HG03521 (cell line): ENCODE measurements around the gene DDX6.
"Not testable (repeated sequence)": the region's sequence is repeated elsewhere in the genome, so short reads cannot be mapped to it uniquely, and the experiment has no call there.

Experiments used
- ATAC-seq: cut with Tn5 transposase; IDR thresholded peaks from one replicate; pipeline ENCODE4 v1.9.1; 2021; ENCODE audit warnings: mild to moderate bottlenecking, moderate library complexity; ENCODE audit not compliant: unreplicated experiment

The DDX6 gene

GRCh38 chr11:118791961-118792569, 1.1 kb upstream of the DDX6 start:
- no peak for ATAC-seq

- peak; percentile 19 for ATAC-seq
These were observed 430 bp downstream of the DDX6 start for GRCh38 chr11:118790357-118791110.

DNA sequence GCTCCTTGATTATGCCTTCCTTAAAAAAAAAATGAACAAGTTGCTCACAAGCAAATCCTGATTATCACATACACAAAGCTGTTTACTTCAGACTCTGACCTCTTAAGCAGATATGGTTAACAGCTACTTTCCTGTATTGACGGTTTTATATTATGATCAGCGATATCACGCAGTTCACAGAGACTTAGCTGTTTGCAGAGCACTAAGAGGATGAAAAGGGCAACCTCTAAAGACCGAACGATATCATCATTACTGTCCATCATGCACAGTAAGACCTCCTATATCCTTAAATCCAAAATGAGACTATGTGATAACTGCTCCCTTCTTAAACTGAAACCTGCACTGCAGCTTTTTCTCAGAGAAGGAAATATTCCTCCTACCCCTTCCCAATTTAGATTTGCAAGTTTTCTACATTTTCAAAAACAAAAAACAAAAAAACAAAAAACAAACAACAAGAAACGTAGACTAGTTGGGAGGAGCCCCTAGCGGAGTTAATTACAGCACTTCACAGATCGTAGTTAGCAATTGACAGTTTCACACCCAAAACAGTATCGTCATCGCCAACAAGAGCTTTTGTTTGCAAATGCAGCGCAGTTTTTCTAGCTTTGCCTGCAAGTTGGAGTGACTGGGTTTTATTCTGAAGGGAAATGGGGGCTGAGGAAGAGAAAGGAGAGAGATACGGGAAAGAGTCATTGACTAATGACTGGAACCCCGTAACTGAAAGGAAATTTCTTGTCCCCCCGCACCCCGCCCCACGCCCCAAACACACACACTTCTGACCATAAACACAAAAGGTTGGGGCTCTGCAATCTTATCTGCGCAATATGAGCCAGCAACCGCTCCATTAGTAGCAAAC, 1.2 kb downstream of the DDX6 start:
- ATAC-seq: peak; percentile 3

- ATAC-seq: no peak
These were observed 4.3 kb downstream of the DDX6 start for GRCh38 chr11:118786657-118787056.

DNA sequence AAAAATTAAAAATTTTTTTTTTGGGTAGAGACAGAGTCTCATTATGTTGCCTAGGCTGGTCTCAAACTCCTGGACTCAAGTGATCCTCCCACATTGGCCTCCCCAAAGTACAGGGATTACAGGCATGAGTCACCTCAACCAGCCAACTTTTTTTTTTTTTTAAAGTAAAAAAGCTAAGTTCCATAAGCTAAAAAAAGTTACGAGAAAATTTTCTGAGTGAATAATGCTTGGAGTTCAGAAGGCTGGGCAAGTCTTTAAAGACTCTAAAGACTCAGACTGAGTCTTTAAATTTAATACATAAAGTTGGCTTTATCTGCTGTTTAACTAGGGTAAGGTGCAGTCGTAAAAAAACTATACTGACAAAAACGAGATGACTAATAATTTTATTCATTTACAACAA, 5.6 kb downstream of the DDX6 start:
- no peak for ATAC-seq

GRCh38 chr11:118783724-118784495, 7.1 kb downstream of the DDX6 start:
- no peak for ATAC-seq

DNA sequence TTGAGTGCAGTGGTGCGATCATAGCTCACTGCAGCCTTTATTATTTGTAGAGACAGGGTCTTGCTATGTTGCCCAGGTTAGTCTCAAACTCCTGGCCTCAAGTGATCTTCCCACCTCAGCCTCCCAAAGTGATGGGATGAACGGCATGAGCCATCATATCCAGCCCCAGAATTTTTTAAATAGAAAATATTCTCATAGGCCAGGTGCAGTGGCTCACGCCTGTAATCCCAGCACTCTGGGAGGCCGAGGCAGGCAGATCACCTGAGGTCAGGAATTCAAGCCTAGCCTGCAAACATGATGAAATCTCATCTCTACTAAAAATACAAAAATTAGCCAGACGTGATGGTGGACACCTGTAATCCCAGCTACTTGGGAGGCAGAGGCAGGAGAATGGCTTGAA, 7.6 kb downstream of the DDX6 start:
- not testable (repeated sequence) for ATAC-seq

DNA sequence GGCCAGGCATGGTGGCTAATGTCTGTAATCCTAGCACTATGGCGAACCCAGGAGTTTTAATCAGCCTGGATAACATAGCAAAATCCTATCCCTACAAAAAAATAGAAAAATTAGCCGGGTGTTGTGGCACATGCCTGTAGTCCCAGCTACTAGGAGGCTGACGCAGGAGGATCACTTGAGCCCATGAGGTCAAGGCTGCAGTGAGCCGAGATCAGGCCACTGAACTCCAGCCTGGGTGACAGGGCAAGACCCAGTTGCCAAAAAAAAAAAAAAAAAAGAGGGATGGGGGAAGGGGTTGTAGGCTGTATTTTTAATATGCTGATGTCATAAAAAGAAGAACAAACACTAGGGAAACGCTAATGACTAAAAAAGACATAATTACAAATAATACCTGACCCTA, 12.1 kb downstream of the DDX6 start:
- ATAC-seq: no peak

DNA sequence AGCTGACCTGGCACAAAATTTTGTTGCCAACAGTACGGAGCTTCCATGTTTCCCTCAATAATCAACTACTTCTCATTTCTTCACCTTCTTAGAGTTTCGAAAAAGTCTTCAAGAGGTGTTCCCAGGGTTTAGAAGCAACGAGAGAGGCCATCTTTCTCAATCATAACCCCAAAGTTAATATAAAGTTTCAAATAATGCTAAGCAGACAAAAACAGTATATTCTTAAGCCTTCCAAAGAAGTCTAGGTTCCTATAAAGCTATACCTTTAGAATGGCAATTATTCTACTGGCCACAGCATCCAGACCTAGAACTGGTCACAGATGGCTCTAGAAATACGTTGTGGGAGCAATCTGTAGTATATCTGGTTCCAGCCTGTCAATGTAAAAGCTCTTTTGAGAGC, 16.9 kb downstream of the DDX6 start:
- no peak for ATAC-seq

GRCh38 chr11:118771547-118772288, 19.2 kb downstream of the DDX6 start:
- no peak for ATAC-seq

GRCh38 chr11:118768690-118769089, 22.3 kb downstream of the DDX6 start:
- no peak for ATAC-seq

- no peak for ATAC-seq
These were observed 24.9 kb downstream of the DDX6 start for GRCh38 chr11:118766035-118766434.

GRCh38 chr11:118765095-118765691, 25.8 kb downstream of the DDX6 start:
- not testable (repeated sequence) for ATAC-seq

DNA sequence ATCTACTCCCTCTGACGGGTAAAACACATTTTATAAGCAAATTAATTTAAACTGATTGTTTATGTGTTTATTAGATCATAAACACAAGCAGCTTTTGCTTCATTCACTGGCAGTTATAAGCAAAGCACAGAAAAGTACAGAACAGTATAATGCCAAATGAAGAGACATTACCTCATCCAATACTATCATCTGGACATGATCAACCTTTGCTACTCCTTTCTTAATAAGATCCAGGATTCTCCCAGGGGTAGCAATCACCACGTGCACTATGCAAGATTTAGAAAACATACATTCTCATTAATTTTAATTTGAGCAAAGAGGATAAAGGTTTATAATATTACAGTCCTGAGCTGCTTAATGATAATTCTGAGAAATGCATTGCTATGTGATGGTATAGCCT, 27.9 kb downstream of the DDX6 start:
- no peak for ATAC-seq

GRCh38 chr11:118761981-118762380, 29.0 kb downstream of the DDX6 start:
- ATAC-seq: not testable (repeated sequence)

DNA sequence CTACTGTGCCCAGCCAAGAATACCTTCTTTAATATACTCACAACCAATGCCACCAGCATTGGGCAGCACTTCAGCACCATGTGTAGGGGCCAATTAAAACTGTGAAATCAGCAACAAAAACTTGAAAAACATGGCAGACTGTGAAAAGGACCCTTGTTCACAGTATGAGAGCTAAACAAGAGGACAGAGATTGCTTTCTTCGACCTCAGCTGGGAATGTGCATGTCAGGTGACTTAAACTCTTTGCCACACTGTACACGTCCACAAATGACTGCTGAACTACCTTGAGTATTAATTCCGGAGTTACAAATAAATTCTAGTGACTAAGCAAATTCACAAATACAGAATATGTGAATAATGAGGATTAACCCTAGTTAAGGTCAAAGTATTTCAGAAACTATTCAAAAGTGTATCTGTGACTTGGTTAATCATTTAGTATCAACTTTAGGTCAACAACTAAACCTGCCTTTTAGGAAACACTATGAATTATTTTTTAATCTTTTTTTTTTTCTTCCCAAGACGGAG, 33.0 kb downstream of the DDX6 start:
- ATAC-seq: no peak

GRCh38 chr11:118752654-118753053, 38.3 kb downstream of the DDX6 start:
- ATAC-seq: no peak

GRCh38 chr11:118749429-118749828, 41.5 kb downstream of the DDX6 start:
- ATAC-seq: no peak

DNA sequence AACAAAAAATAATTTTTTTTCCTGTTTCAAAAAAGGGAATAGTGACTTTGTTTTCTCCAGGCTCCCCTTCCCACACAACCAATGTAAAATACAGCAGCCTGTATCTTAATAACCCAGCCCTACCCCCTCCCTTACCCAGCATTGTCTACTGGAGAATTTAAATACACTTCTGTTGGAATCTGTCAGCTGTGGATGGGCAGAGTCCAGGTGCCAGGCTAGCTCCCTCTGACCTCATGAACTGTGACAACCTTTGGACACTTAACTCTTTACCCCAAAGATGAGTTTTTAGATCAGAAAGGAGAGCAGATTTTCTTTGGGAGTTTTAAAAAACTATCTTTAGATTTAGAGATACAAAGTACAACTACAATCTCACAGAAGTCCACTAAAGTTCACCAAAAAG, 42.9 kb downstream of the DDX6 start:
- no peak for ATAC-seq
